ENCODE results near the gene UPK2.

DNA sequence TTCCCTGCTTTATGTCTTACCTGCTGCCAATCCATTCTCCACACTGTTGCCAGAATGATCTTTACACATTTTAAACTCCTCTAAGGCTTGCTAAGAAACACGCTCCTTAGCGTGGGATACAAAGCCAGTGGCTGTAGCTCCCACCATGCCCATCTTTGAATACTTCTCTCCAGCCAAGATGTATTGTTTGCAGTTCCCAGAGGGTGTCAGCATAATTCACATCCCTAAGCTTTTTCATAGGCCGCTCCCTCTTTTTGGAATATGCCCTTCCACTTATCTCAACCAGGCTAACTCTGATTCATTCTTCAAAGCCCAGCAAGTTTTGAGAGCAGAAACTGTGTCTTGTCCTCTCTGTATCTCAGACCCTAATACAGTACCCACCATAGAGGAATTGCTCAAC, 8.1 kb upstream of the UPK2 start:
- no peak for TF ChIP-seq EZH2phosphoT487 (IDR thresholded peaks at IDR 0.05; ENCODE audit: insufficient read depth, low read depth)
- no peak for TF ChIP-seq EZH2 (IDR thresholded peaks at IDR 0.05; ENCODE audit: insufficient read depth, poor library complexity, severe bottlenecking)
